Activated naive CD8-positive, alpha-beta T cell treated with anti-CD3 and anti-CD28 coated beads, Interleukin-2, amount 50 U/mL, for 24 hours (primary cell): ENCODE data around the gene AXIN1.
"Not testable (repeated sequence)": the region's sequence is repeated elsewhere in the genome, so short reads cannot be mapped to it uniquely, and the experiment has no call there.

ENCODE experiments used
- ATAC-seq: fragments of 150-1000 bp; cut with Tn5 transposase; one replicate; pipeline ENCODE4 v1.10.0; 2021
- DNase-seq: peaks from one replicate; pipeline ENCODE4 v3.0.0; 2021
- H3K27ac Mint-ChIP-seq: one replicate; pipeline ENCODE4 v1.8.0; 2021; ENCODE audit warnings: mild to moderate bottlenecking, mixed read lengths
- H3K27me3 Mint-ChIP-seq: one replicate; pipeline ENCODE4 v1.8.0; 2021; ENCODE audit warnings: mixed read lengths
- H3K36me3 Mint-ChIP-seq: one replicate; pipeline ENCODE4 v1.8.0; 2021; ENCODE audit warnings: low read depth, mixed read lengths
- H3K4me1 Mint-ChIP-seq: one replicate; pipeline ENCODE4 v1.8.0; 2021; ENCODE audit warnings: mixed read lengths
- H3K4me3 Mint-ChIP-seq: one replicate; pipeline ENCODE4 v1.8.0; 2021; ENCODE audit warnings: mild to moderate bottlenecking, moderate library complexity, mixed read lengths
- H3K9me3 Mint-ChIP-seq: one replicate; pipeline ENCODE4 v1.8.0; 2021; ENCODE audit warnings: mixed read lengths

AXIN1 gene

DNA sequence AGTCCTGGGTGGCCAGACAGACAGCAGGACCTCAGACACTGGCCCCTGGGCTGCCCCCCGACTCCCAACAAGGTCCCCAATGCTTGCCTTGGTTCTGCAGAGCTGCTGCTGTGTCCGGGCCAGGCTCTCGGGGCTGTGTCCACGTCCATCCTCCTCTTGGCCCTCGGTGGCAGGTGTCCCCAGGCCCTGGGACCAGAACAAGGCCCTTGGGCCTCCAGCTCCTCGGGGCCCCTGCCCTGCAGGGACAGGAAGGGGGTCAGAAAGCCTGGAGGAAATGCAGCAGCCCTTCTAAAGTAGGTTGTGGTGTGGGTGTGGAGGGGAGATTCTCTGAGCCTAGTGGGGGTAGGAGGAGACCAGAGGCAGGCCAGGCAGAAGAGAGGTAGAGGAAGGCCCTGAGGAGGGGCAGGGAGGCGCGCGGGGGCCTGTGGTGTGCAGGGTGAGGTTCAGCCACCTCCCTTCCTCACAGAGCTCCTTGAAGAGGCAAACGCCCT lies 2.5 kb upstream of the AXIN1 start:
- Mint-ChIP-seq H3K4me3 (no peak overlapping the region), H3K36me3 (peaks cover 4% of the 10 kb centered on the region), H3K4me1 (peaks cover 29% of the 10 kb centered on the region), H3K27ac (no peak overlapping the region), H3K9me3 (no peaks in the 10 kb centered on the region), H3K27me3 (no peaks in the 10 kb centered on the region)
- no peak for DNase-seq
- no peak for ATAC-seq

DNA sequence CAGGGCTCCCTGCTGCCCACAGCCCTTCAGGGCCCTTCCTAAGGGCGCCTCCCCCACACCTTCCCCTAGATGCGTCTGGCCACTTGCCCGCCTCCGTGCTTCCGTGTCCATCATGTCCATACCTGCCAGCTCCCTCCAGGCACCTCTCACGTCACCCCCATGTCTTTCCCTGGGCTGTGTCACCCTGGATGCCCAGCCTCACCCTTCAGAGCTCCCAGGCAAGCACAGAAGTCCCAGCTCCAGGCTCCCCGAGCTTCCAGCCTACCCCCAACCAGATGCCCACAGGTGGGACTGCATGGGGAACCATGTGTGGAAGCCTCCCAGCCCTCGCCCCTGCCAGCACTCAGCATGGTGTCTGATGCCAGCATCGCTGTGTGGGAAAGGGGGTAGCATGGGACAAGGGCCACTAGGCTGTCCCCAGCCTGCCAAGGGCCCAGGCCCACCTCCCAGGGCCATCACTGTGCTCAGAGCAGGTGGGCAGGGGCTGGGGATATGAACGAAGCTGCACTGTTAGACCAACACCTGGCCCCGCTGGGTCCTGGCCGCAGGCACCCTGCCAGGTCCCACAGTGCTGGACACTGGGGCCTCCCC lies 1.9 kb upstream of the AXIN1 start:
- Mint-ChIP-seq H3K4me3 (peak overlapping the region; percentile 36), H3K27ac (no peak overlapping the region), H3K27me3 (no peaks in the 10 kb centered on the region), H3K4me1 (peaks cover 36% of the 10 kb centered on the region), H3K9me3 (no peaks in the 10 kb centered on the region), H3K36me3 (peaks cover 4% of the 10 kb centered on the region)
- ATAC-seq (no peak), DNase-seq (no peak)

- ATAC-seq (no peak), DNase-seq (no peak)
- peaks cover 4% of the 10 kb centered on the region for H3K36me3 Mint-ChIP-seq
- H3K27me3 Mint-ChIP-seq = no peaks in the 10 kb centered on the region
- peak overlapping the region; percentile 36 for H3K4me3 Mint-ChIP-seq
- H3K27ac Mint-ChIP-seq = no peak overlapping the region
- H3K4me1 Mint-ChIP-seq = peaks cover 42% of the 10 kb centered on the region
- no peaks in the 10 kb centered on the region for H3K9me3 Mint-ChIP-seq
These were observed 1.1 kb upstream of the AXIN1 start for GRCh38 chr16:353404-354290.

DNA sequence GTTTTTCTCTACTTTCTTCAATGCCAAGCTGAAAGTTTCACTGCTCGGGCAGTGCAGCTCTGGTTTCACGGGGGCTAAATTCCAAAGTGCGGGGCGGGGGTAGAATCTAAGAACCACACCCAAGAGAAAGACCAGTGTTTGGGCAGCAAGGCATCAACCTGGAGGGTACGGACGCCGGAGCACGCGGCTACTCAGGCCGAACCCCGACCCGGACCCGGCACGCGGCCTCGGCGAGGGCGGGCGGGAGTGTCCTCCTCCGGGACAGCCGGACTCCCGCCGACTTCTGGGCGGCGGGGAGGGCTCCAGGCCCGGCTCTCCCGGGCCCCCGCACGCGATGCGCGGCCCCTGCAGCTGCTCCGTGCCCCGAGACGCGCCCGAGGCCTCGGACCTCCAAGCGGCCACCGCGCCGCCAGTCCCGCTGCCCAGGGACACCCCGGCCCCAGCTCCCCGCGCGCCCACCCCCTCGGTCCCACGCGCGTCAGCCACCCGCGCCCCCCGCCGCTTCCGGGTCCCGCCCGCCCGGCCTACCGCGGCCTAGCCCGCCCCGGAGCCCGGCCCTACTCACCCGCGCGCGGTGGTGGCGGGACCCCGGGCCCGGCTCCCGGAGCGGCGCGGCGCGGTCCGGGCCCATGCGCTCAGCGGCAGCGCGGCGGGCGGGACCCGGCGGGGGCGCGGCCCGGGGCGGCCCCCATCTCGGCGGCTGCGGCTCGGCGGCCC lies 561 bp downstream of the AXIN1 start:
- H3K4me1 Mint-ChIP-seq = peaks cover 59% of the 10 kb centered on the region
- H3K27ac Mint-ChIP-seq = peak overlapping the region; percentile 74
- H3K36me3 Mint-ChIP-seq = peaks cover 6% of the 10 kb centered on the region
- peak overlapping the region; percentile 81 for H3K4me3 Mint-ChIP-seq
- no peaks in the 10 kb centered on the region for H3K27me3 Mint-ChIP-seq
- no peaks in the 10 kb centered on the region for H3K9me3 Mint-ChIP-seq
- ATAC-seq (peak; percentile 15), DNase-seq (no peak)

- H3K4me1 Mint-ChIP-seq = peaks cover 69% of the 10 kb centered on the region
- peaks cover 19% of the 10 kb centered on the region for H3K36me3 Mint-ChIP-seq
- H3K4me3 Mint-ChIP-seq = peak overlapping the region; percentile 81
- no peaks in the 10 kb centered on the region for H3K9me3 Mint-ChIP-seq
- no peak for DNase-seq
- ATAC-seq = no peak
- no peak overlapping the region for H3K27ac Mint-ChIP-seq
- H3K27me3 Mint-ChIP-seq = no peaks in the 10 kb centered on the region
These were observed 2.3 kb downstream of the AXIN1 start for GRCh38 chr16:350203-350602.

DNA sequence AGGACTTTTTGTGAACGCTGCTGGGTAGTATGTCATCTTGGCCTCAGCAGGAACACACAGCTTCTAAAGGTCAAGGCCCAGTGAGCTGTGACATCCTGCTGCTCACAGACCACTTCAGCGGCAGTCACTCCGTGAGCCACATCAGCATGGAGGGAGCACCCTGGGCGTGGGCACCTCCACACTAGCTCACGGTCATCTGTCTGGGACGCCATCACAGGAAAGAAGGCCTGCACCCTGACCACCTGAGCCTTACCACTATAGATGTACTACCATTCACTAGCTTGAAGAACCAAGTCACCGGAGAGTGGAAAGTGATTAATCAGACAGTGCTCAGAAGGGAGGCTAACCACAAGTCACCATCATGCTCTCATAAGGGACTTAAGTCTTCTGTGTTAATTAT lies 3.3 kb downstream of the AXIN1 start:
- no peaks in the 10 kb centered on the region for H3K9me3 Mint-ChIP-seq
- ATAC-seq = peak; percentile 60
- H3K27me3 Mint-ChIP-seq = no peaks in the 10 kb centered on the region
- H3K4me1 Mint-ChIP-seq = peaks cover 70% of the 10 kb centered on the region
- H3K36me3 Mint-ChIP-seq = peaks cover 21% of the 10 kb centered on the region
- peak overlapping the region; percentile 69 for H3K27ac Mint-ChIP-seq
- peak overlapping the region; percentile 81 for H3K4me3 Mint-ChIP-seq
- peak; percentile 36 for DNase-seq

- H3K27me3 Mint-ChIP-seq, DNase-seq, H3K9me3 Mint-ChIP-seq, ATAC-seq, H3K4me3 Mint-ChIP-seq, H3K27ac Mint-ChIP-seq: not testable (repeated sequence)
- Mint-ChIP-seq H3K36me3 (peaks cover 21% of the 10 kb centered on the region), H3K4me1 (peaks cover 71% of the 10 kb centered on the region)
These were observed 4.0 kb downstream of the AXIN1 start for GRCh38 chr16:348495-348894.

GRCh38 chr16:347203-347602 lies 5.3 kb downstream of the AXIN1 start:
- H3K4me3 Mint-ChIP-seq = no peak overlapping the region
- H3K4me1 Mint-ChIP-seq = peaks cover 82% of the 10 kb centered on the region
- no peaks in the 10 kb centered on the region for H3K27me3 Mint-ChIP-seq
- H3K27ac Mint-ChIP-seq = no peak overlapping the region
- no peak for ATAC-seq
- peaks cover 25% of the 10 kb centered on the region for H3K36me3 Mint-ChIP-seq
- no peaks in the 10 kb centered on the region for H3K9me3 Mint-ChIP-seq
- no peak for DNase-seq

DNA sequence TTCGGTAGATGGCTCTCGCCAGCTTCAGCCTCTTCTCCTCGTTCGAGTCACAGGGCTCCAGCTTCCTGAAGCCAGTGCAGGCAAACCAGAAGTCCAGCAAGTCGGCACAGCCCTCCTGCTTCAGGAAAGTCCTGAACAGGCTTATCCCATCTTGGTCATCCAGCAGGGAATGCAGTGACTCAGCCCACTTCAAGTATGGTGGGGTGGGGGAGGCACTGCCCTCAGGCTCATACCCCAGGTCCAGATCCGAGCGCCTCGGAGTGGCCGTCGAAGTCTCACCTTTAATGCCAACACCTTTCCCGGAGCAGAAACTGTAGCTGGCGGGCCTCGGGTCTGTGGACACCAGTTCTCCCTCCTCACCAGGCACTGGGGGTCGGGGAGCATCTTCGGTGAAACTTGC lies 5.9 kb downstream of the AXIN1 start:
- Mint-ChIP-seq H3K4me3 (no peak overlapping the region), H3K27ac (no peak overlapping the region), H3K36me3 (peaks cover 28% of the 10 kb centered on the region), H3K27me3 (no peaks in the 10 kb centered on the region), H3K9me3 (no peaks in the 10 kb centered on the region), H3K4me1 (peaks cover 87% of the 10 kb centered on the region)
- ATAC-seq (no peak), DNase-seq (no peak)

- no peaks in the 10 kb centered on the region for H3K9me3 Mint-ChIP-seq
- H3K4me1 Mint-ChIP-seq = peaks cover 84% of the 10 kb centered on the region
- H3K4me3 Mint-ChIP-seq = no peak overlapping the region
- no peak overlapping the region for H3K27ac Mint-ChIP-seq
- no peak for DNase-seq
- no peaks in the 10 kb centered on the region for H3K27me3 Mint-ChIP-seq
- H3K36me3 Mint-ChIP-seq = peaks cover 28% of the 10 kb centered on the region
- no peak for ATAC-seq
These were observed 6.8 kb downstream of the AXIN1 start for GRCh38 chr16:345772-346171.

GRCh38 chr16:342455-343213 lies 9.9 kb downstream of the AXIN1 start:
- no peaks in the 10 kb centered on the region for H3K9me3 Mint-ChIP-seq
- H3K27me3 Mint-ChIP-seq = no peaks in the 10 kb centered on the region
- no peak overlapping the region for H3K4me3 Mint-ChIP-seq
- ATAC-seq (no peak), DNase-seq (no peak)
- peaks cover 28% of the 10 kb centered on the region for H3K36me3 Mint-ChIP-seq
- H3K27ac Mint-ChIP-seq = peak overlapping the region; percentile 55
- H3K4me1 Mint-ChIP-seq = peaks cover 79% of the 10 kb centered on the region

DNA sequence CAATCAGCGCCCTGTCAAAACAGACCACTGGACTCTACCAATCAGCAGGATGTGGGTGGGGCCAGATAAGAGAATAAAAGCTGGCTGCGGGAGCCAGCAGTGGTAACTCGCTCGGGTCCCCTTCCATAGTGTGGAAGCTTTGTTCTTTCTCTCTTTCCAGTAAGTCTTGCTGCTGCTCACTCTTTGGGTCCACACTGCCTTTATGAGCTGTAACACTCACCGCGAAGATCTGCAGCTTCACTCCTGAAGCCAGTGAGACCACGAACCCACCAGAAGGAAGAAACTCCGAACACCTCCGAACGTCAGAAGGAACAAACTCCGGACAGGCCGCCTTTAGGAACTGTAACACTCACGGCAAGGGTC lies 10.6 kb downstream of the AXIN1 start:
- H3K4me3 Mint-ChIP-seq, H3K27me3 Mint-ChIP-seq, DNase-seq, ATAC-seq, H3K9me3 Mint-ChIP-seq: not testable (repeated sequence)
- Mint-ChIP-seq H3K27ac (peak overlapping the region; percentile 67), H3K36me3 (peaks cover 26% of the 10 kb centered on the region), H3K4me1 (peaks cover 77% of the 10 kb centered on the region)

- Mint-ChIP-seq H3K4me1 (peaks cover 77% of the 10 kb centered on the region), H3K36me3 (peaks cover 23% of the 10 kb centered on the region)
- H3K27ac Mint-ChIP-seq, H3K9me3 Mint-ChIP-seq, H3K27me3 Mint-ChIP-seq, ATAC-seq, DNase-seq, H3K4me3 Mint-ChIP-seq: not testable (repeated sequence)
These were observed 11.2 kb downstream of the AXIN1 start for GRCh38 chr16:341095-341973.
